H1 (cell line): ENCODE data around the gene TBC1D20. TPM values are rescaled to one million over a fixed set of nuclear protein-coding genes. Genes with fewer than 3 reads are reported as not detected.

Experiments used
- polyA plus RNA-seq, 7 experiments: library from polyadenylated mRNA; depleted of rRNA in 3 of 7; stranded (reverse) in 5 of 7; unstranded in 2 of 7; fragments of >200 nt in 5 of 7; fragments of 200-250 nt in 2 of 7; gene quantifications; 1 replicate in 5 of 7; 2 replicates in 1 of 7; 4 replicates in 1 of 7; pipeline versions ENCODE4 v1.2.1 to v1.2.3, GENCODE V29; 2011 to 2013; ENCODE audit warnings: missing spikeins in 2 of 7, mixed read lengths in 2 of 7
- total RNA-seq: library from RNA; stranded (reverse); fragmentation: NEBNext Ultra II Directional; extraction: Animal tissue kit (Norgen Biotek cat#: 25700); gene quantifications from 2 replicates; pipeline ENCODE4 v1.2.1, GENCODE V29; 2021
- TF ChIP-seq, protein P1 (sequence below): IDR thresholded peaks from 2 replicates; pipeline ENCODE4 v1.6.1; 2011; ENCODE audit warnings: low read depth, mild to moderate bottlenecking, low read length; ENCODE audit not compliant: insufficient read depth

Gene TBC1D20
- total and polyA plus RNA-seq, 2 of the 8 experiments (the other 6 are each of a cell fraction or from before 2014, with no cell fraction given), result 14.5 to 17.1 TPM

DNA sequence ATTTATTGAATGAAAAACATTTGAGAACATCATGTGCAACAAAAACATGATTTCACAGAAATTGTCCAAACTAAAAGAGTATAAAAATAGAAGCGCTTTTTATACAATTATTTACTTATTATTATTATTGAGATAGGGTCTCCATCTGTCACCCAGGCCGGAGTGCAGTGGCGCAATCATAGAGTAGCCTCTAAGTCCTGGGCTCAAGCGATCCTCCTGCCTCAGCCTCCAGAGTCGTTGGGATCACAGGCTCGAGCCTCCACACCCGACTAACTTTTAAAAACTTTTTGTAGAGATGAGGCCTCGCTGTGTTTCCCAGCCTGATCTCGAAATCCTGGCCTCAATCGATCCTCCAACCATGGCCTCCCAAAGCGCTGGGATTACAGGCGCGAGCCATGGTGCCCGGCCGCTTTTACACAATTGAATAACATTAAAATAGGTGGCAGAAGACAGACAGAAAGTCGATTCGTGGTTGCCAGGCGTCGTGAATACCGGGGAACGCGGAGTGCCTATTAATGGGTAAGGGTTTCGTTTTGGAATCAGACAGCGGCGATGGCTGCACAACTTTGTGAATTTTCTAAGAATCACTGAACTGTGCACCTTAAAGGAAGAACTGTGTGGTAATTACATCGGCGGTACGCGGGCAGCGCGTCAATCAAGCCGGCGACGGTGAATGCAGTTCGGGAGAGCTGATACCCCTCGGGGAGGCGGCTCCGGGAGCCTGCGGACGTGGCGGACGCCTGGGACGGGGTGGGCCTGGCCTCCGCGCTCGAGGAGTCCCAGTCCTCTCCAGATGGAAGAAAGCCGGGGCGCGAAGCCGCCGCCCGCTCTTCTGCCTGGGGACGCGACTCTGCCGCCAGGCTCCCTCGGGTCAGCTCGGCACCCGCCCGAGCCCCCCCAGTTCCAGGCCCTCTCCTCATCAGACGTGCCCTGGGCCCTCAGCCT is 807 bp downstream of the TBC1D20 start (continued):
- TF ChIP-seq, protein P1, sequence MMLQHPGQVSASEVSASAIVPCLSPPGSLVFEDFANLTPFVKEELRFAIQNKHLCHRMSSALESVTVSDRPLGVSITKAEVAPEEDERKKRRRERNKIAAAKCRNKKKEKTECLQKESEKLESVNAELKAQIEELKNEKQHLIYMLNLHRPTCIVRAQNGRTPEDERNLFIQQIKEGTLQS, result no peak
- TF ChIP-seq, all 59 proteins: peak for 9
